Measurements from ENCODE around the gene RNF224.

The RNF224 gene

GRCh38 chr9:137223078-137223970 is 4.0 kb upstream of the RNF224 start:
- H3K4me3 ChIP-seq (ENCODE audit: low read length): peak overlapping the region; percentile 81
- DNase-seq (ENCODE audit: low read depth, low spot score): peak; percentile 97

GRCh38 chr9:137224830-137225694 is 2.2 kb upstream of the RNF224 start, which contains the start of gene CYSRT1:
CYSRT1 (plus strand) TSS chr9:137225174; CDS start chr9:137225622, 448 bp downstream.
- peak within 1 kb of the TSS; percentile 81 for H3K4me3 ChIP-seq (ENCODE audit: low read length)

DNA sequence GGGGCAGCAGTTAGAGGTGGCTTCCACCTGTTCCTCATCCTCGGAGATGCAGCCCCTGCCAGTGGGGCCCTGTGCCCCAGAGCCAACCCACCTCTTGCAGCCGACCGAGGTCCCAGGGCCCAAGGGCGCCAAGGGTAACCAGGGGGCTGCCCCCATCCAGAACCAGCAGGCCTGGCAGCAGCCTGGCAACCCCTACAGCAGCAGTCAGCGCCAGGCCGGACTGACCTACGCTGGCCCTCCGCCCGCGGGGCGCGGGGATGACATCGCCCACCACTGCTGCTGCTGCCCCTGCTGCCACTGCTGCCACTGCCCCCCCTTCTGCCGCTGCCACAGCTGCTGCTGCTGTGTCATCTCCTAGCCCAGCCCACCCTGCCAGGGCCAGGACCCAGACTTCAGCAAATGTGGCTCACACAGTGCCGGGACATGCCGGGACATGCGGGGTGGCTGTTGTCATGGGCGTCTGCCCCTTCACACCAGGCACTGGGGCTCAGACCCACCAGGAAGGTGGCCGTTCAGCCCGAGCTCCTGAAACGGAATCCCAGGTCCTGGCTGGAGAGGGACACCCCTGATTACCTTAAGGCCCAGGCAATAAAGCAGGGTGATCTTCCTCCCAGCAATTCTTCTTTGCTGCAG is 1.5 kb upstream of the RNF224 start:
- no peak for DNase-seq (ENCODE audit: low read depth, low spot score)
- no peak overlapping the region for H3K4me3 ChIP-seq (ENCODE audit: low read length)

More at GRCh38 chr9:137224830-137225694, 2.2 kb upstream of the RNF224 start, which contains the start of gene CYSRT1:
- DNase-seq (ENCODE audit: low read depth, low spot score): no peak

GRCh38 chr9:137226338-137227053 is 806 bp upstream of the RNF224 start:
- no peak overlapping the region for H3K4me3 ChIP-seq (ENCODE audit: low read length)
- DNase-seq (ENCODE audit: low read depth, low spot score): no peak

GRCh38 chr9:137227853-137228505 is 677 bp downstream of the RNF224 start:
- H3K4me3 ChIP-seq (ENCODE audit: low read length): no peak overlapping the region
- no peak for DNase-seq (ENCODE audit: low read depth, low spot score)

- DNase-seq (ENCODE audit: low read depth, low spot score): no peak
- H3K4me3 ChIP-seq (ENCODE audit: low read length): no peak overlapping the region
Observed at GRCh38 chr9:137228506-137228967, 1.2 kb downstream of the RNF224 start.

DNA sequence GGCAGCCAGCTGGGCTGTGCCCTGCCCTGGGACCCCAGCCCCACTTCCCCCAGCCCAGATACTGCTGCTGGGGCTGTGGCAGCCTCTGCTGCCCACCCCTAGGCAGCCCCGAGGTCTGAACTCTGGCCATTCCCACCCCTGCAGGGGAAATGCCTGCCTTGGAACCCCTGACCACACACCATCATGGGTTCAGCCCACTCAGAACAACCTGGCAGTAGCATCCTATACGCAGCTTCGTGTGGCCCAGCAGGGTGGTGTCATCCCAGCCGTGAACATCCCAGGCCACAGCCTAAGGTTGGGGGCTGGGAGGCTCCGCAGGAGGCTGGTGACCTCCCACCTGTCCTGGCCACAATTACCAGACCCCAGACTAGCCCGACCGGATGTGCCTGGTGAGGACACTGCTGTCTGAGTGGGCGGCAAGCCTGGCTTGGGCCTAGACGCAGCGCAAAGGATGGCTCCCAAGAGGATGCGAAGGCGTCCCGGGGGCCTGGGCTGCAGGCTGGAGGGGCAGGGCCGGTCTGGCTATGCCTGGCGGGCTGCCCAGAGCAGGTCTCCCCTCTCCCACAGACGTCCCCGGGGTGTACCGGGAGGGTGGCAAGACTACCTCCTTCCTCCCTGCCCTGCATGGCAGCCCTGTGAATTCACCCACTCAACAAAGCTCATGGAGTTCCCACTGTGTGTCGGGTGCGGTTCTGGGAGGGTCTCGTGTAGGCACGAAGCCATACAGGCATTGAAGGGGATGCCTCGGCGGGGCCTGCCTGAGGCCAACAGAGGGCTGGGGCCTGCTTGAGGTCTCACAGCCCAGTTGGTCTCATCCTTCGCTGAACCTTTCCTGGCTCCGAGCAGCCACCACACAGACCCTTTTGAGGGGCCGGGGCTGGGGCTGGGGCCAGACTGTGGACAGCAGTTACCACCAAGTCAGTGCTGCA is 1.9 kb downstream of the RNF224 start:
- no peak overlapping the region for H3K4me3 ChIP-seq (ENCODE audit: low read length)
- no peak for DNase-seq (ENCODE audit: low read depth, low spot score)

DNA sequence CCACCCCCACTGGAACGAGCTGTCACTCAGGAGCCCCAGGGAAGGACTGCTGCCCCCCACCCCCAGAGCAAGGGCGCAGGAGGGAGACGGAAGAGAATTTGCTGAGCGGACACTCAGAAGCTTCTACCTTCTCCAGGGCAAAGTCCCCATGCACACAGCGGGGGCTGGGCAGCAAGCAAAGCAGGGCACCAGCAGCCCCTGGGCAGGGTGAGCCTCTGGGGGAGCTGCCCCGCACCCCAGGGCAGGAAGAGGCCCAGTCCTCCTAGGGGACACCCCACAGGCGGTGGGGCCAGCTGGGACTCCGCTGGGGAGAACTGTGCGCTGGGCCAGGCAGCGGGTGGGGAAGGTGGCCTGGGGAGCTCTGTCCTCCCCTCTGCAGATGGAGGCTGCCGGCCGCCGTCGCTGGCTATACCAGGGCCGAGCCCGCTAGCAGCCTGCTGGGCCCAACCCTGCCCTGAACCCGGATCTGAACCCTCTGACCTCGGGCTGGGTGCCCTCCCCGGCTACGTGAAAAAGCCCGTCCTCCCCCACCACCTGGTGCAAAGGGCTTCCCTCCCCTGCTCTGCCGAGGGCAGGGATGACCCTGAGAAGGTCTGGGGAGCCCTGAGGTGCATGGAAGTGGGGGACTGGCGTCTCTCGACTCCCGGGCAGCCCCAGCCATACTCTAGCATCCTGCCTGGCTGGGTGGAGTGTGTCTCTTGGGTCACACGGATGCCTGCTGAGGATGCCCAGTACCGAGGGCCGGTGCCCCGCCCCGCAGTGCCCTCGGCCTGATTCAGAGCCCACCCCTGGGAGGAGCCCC is 2.8 kb downstream of the RNF224 start:
- no peak overlapping the region for H3K4me3 ChIP-seq (ENCODE audit: low read length)
- no peak for DNase-seq (ENCODE audit: low read depth, low spot score)

DNA sequence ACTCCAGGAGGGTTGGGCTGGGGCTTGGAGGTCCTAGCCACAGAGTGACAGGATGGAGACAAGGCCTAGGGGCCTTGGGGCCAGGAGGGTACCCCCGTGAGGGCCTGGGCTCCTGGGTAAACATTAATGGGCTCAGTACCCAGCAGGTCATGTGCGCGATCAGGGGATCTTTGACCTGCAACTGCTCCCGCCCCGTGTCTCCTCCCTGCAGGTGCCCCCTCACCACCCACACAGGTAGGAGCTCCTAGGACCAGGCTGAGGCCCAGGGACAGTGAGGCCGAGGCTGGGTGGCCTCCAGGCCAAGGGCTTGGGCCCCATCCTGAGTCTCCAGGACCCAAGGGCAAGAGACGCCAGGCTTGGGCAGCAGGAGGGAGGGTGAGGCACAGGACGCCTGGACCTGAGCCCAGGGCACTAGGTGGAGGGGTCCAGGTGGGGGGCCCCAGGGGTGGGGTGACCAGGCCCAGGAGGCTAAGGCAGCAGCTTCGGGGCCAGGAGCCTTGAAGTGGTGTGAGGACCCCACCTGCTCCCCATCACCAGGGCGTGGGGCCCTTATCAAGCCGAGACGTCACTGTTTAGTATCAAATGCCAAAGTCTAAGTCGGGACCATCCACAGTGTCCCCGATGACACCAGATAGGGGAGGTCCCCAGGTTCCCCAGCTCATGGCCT is 3.5 kb downstream of the RNF224 start, which contains the start of gene SLC34A3:
TSS of gene SLC34A3 (plus strand) at position 197 of the 667 bp plus-strand sequence. CDS start 802 bp downstream, outside the sequence.
- DNase-seq (ENCODE audit: low read depth, low spot score): no peak
- no peak within 1 kb of the TSS for H3K4me3 ChIP-seq (ENCODE audit: low read length)

GRCh38 chr9:137231372-137232039 is 4.2 kb downstream of the RNF224 start:
- no peak for DNase-seq (ENCODE audit: low read depth, low spot score)
- H3K4me3 ChIP-seq (ENCODE audit: low read length): no peak overlapping the region

- no peak for DNase-seq (ENCODE audit: low read depth, low spot score)
- H3K4me3 ChIP-seq (ENCODE audit: low read length): no peak overlapping the region
Observed at GRCh38 chr9:137232101-137232500, 4.8 kb downstream of the RNF224 start.

DNA sequence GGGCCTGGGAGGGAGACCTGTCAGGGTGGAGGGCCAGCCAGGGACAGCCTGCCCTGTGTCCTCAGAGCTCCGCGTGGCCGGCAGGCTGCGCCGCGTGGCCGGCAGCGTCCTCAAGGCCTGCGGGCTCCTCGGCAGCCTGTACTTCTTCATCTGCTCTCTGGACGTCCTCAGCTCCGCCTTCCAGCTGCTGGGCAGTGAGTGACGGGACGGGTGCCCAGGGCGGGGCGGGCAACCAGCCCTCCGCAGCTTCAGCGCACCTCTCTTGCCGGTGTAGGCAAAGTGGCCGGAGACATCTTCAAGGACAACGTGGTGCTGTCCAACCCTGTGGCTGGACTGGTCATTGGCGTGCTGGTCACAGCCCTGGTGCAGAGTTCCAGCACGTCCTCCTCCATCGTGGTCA is 5.2 kb downstream of the RNF224 start:
- H3K4me3 ChIP-seq (ENCODE audit: low read length): no peak overlapping the region
- DNase-seq (ENCODE audit: low read depth, low spot score): no peak

- H3K4me3 ChIP-seq (ENCODE audit: low read length): no peak overlapping the region
- DNase-seq (ENCODE audit: low read depth, low spot score): no peak
Observed at GRCh38 chr9:137233143-137233980, 6.1 kb downstream of the RNF224 start.

DNA sequence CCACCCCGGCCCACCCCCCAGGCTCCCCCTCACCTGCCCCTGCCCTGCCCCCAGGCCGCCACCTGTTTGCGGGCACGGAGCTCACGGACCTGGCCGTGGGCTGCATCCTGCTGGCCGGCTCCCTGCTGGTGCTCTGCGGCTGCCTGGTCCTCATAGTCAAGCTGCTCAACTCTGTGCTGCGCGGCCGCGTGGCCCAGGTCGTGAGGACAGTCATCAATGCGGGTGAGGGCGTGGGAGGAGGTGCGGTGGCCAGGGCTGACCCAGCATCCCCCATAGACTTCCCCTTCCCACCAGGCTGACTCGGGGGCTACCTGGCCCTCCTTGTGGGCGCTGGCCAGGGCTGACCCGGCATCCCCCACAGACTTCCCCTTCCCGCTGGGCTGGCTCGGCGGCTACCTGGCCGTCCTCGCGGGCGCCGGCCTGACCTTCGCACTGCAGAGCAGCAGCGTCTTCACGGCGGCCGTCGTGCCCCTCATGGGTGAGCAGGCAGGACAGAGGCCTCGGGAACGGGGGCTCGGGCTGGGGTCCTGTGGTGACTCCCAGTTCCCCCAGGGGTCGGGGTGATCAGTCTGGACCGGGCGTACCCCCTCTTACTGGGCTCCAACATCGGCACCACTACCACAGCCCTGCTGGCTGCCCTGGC is 6.9 kb downstream of the RNF224 start:
- DNase-seq (ENCODE audit: low read depth, low spot score): no peak
- H3K4me3 ChIP-seq (ENCODE audit: low read length): no peak overlapping the region
